SU-DHL-6 (cell line): Measurements from ENCODE around the gene AHDC1.
A peak's percentile ranks its signal among the peaks of the same experiment; 100 is the strongest.

Source experiments
- H2AFZ ChIP-seq: fragments of 200-600 bp; sonication (generic); 2 replicates; pipeline ENCODE4 v1.6.1; 2014; ENCODE audit warnings: low read depth, mild to moderate bottlenecking, moderate library complexity, mixed read lengths, antibody characterized with exemption, low read length; ENCODE audit not compliant: severe bottlenecking
- H3F3A ChIP-seq: fragments of 200-600 bp; shearing (Covaris generic); 2 replicates; pipeline ENCODE4 v1.6.0; 2016; ENCODE audit warnings: antibody characterized with exemption, mild to moderate bottlenecking; ENCODE audit not compliant: insufficient read depth
- H3K27ac ChIP-seq: fragments of 200-600 bp; sonication (generic); 2 replicates; pipeline ENCODE4 v1.5.1; 2016; ENCODE audit warnings: low read depth, mild to moderate bottlenecking, low read length, moderate library complexity, mixed read lengths
- H3K27me3 ChIP-seq: fragments of 200-600 bp; sonication (generic), shearing (Covaris generic); 2 replicates; pipeline ENCODE4 v1.6.0; 2014; ENCODE audit warnings: mild to moderate bottlenecking, low read length
- H3K36me3 ChIP-seq: fragments of 200-600 bp; sonication (generic); 2 replicates; pipeline ENCODE4 v1.6.1; 2014; ENCODE audit warnings: mild to moderate bottlenecking, low read length, mixed read lengths
- H3K4me2 ChIP-seq: fragments of 300-600, 200-600 bp; shearing (Covaris generic), sonication (generic); 2 replicates; pipeline ENCODE4 v1.6.0; 2014; ENCODE audit warnings: low read length, low read depth, mild to moderate bottlenecking; ENCODE audit not compliant: poor library complexity, severe bottlenecking
- H3K4me3 ChIP-seq: fragments of 200-600 bp; sonication (generic); 2 replicates; pipeline ENCODE4 v1.5.1; 2014; ENCODE audit warnings: antibody characterized with exemption, low read length, mild to moderate bottlenecking, mixed read lengths; ENCODE audit not compliant: insufficient read depth, poor library complexity, severe bottlenecking
- H3K79me2 ChIP-seq: fragments of 200-600 bp; sonication (generic); 2 replicates; pipeline ENCODE4 v1.6.1; 2014; ENCODE audit warnings: mild to moderate bottlenecking, low read length, moderate library complexity; ENCODE audit not compliant: insufficient read depth
- H3K9ac ChIP-seq: fragments of 200-600 bp; sonication (generic); 2 replicates; pipeline ENCODE4 v1.7.0; 2014; ENCODE audit warnings: mild to moderate bottlenecking, low read length
- H3K9me2 ChIP-seq: fragments of 200-600 bp; sonication (generic); replicated peaks from 2 replicates; pipeline ENCODE4 v1.6.1; 2014; ENCODE audit warnings: low read length; ENCODE audit not compliant: insufficient read depth
- H3K9me3 ChIP-seq: fragments of 200-600 bp; sonication (generic); 2 replicates; pipeline ENCODE4 v1.6.1; 2014; ENCODE audit warnings: low read length, mixed read lengths; ENCODE audit not compliant: insufficient read depth
- H4K20me1 ChIP-seq: fragments of 200-600 bp; sonication (generic); 2 replicates; pipeline ENCODE4 v1.6.1; 2014; ENCODE audit warnings: low read depth, mild to moderate bottlenecking, antibody characterized with exemption, low read length, moderate library complexity, mixed read lengths
- EZH2phosphoT487 ChIP-seq: fragments of 200-600 bp; sonication (generic), shearing (Covaris generic); conservative IDR thresholded peaks from 2 replicates; pipeline ENCODE4 v1.6.1; 2018; ENCODE audit warnings: mild to moderate bottlenecking, antibody characterized with exemption, low read length, moderate library complexity, mixed read lengths
- TF ChIP-seq, protein P1 (sequence below): fragments of 200-600 bp; sonication (generic); IDR thresholded peaks from one replicate; pipeline ENCODE4 v1.5.1; 2017; ENCODE audit warnings: antibody characterized with exemption, mild to moderate bottlenecking, low read length, moderate library complexity; ENCODE audit not compliant: insufficient read depth, poor library complexity, severe bottlenecking

The AHDC1 gene

DNA sequence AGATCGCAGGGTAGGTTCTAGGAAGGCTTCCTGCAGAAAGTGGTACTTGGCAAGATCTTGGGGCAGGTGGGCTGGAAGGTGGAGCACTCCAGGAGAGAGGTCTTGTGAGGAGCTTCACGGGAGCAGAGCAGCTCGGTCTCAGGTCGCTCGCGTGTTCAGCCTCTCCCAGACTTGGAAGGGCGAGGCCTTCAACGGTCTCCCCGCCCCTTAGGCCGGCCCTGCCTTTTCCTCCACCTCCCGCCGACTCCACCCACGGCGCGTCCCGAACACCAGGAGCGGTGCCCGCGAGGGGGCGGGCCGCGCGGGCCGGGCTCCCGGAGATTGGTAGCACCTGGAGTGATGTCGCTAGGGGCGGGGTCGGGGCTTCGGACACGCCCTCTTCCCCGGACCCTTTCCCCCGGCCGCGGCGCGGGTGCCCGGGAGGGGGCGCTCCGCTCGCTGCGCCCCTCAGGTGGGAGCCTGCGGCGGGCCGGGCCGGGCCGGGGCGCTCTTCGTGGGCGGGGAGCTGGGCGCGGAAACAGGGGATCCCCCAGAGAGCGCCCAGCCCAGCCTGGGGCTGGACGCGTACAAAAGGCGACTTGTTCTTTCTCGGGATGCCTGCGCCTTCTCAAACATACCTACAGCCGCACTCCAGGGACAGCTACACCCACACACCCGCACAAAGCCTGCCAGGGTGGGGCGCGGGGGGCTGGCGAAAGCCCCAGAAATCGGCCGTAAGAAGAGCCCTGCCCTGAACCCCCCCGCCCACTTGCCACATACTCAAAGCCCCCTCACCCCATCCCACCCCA, 35.5 kb downstream of the AHDC1 start:
- Histone ChIP-seq H3K4me2 (peak overlapping the region; percentile 40), H3K9me2 (no peaks in the 10 kb centered on the region), H2AFZ (no peak overlapping the region), H4K20me1 (no peaks in the 10 kb centered on the region), H3K27ac (no peak overlapping the region), H3K79me2 (no peaks in the 10 kb centered on the region), H3K9ac (peak overlapping the region; percentile 12; the same call in 1 of the 2 replicates), H3K4me3 (peak overlapping the region; percentile 18), H3K9me3 (no peaks in the 10 kb centered on the region), H3K36me3 (no peaks in the 10 kb centered on the region), H3K27me3 (no peaks in the 10 kb centered on the region), H3F3A (peaks cover 6% of the 10 kb centered on the region; the same call in 1 of the 2 replicates)
- no peak for TF ChIP-seq EZH2phosphoT487
- TF ChIP-seq, protein P1, sequence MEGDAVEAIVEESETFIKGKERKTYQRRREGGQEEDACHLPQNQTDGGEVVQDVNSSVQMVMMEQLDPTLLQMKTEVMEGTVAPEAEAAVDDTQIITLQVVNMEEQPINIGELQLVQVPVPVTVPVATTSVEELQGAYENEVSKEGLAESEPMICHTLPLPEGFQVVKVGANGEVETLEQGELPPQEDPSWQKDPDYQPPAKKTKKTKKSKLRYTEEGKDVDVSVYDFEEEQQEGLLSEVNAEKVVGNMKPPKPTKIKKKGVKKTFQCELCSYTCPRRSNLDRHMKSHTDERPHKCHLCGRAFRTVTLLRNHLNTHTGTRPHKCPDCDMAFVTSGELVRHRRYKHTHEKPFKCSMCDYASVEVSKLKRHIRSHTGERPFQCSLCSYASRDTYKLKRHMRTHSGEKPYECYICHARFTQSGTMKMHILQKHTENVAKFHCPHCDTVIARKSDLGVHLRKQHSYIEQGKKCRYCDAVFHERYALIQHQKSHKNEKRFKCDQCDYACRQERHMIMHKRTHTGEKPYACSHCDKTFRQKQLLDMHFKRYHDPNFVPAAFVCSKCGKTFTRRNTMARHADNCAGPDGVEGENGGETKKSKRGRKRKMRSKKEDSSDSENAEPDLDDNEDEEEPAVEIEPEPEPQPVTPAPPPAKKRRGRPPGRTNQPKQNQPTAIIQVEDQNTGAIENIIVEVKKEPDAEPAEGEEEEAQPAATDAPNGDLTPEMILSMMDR, result peak; percentile 82

- H3K27ac ChIP-seq, result no peak overlapping the region
- H3K9ac ChIP-seq, result no peak overlapping the region; the same call in 1 of the 2 replicates
- no peaks in the 10 kb centered on the region for H4K20me1 ChIP-seq
- no peaks in the 10 kb centered on the region for H3K79me2 ChIP-seq
- no peaks in the 10 kb centered on the region for H3K27me3 ChIP-seq
- H3K9me2 ChIP-seq, result no peaks in the 10 kb centered on the region
- no peaks in the 10 kb centered on the region for H3K9me3 ChIP-seq
- H3F3A ChIP-seq, result peaks cover 6% of the 10 kb centered on the region; the same call in 1 of the 2 replicates
- no peaks in the 10 kb centered on the region for H3K36me3 ChIP-seq
- H2AFZ ChIP-seq, result no peak overlapping the region
- peak overlapping the region; percentile 40 for H3K4me2 ChIP-seq
- no peak for TF ChIP-seq EZH2phosphoT487
- TF ChIP-seq, protein P1, result no peak
- peak overlapping the region; percentile 18 for H3K4me3 ChIP-seq
These were observed 36.0 kb downstream of the AHDC1 start for GRCh38 chr1:27567971-27568299.

DNA sequence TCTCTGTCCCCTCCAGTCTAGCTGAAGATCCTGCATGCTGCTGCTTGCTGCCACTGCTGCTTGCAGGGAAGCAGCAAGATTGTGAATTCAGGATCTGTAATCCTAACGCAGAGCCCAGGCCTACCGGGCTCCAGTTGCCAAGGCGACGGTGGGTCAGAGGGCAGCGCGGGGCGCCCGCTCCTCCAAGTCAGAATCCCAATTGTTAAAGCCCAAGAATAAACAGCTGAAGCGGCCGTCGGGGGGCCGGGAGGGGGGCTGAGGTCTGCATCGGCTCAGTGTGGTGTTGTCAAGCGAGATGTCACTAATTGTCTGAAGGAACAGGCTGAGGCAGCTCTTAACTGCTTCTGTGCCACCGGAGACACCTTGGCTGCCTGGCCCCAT, 36.8 kb downstream of the AHDC1 start:
- Histone ChIP-seq H3K4me3 (no peak overlapping the region), H3K4me2 (no peak overlapping the region), H3K27me3 (no peaks in the 10 kb centered on the region), H3K27ac (no peak overlapping the region), H3F3A (peaks cover 6% of the 10 kb centered on the region; the same call in 1 of the 2 replicates), H3K79me2 (no peaks in the 10 kb centered on the region), H3K9me2 (no peaks in the 10 kb centered on the region), H4K20me1 (no peaks in the 10 kb centered on the region), H3K9me3 (no peaks in the 10 kb centered on the region), H2AFZ (no peak overlapping the region), H3K36me3 (no peaks in the 10 kb centered on the region), H3K9ac (no peak overlapping the region)
- TF ChIP-seq, protein P1, result no peak
- no peak for TF ChIP-seq EZH2phosphoT487
